Stomach (tissue), 4 donors: ENCODE results near the gene NBPF9.
"Not testable (repeated sequence)": the region's sequence is repeated elsewhere in the genome, so short reads cannot be mapped to it uniquely, and the experiment has no call there.

Experiments
- POLR2A ChIP-seq, 4 donors: fragments of 450-650 bp; IDR thresholded peaks; one replicate each; pipeline ENCODE4 v1.6.1; 2016; ENCODE audit warnings: antibody characterized with exemption in 4 of 4, control low read depth in 2 of 4, mild to moderate bottlenecking in 1 of 4, moderate library complexity in 1 of 4
- TF ChIP-seq, protein P1 (sequence below), 7 experiments: fragments of 450-650 bp in 4 of 7; fragments of 200-600 bp in 3 of 7; sonication (generic) in 3 of 7; IDR thresholded peaks; one replicate each; pipeline ENCODE4 v1.5.1; 2016 to 2019; ENCODE audit warnings: antibody characterized with exemption in 7 of 7, control low read depth in 2 of 7, mild to moderate bottlenecking in 1 of 7

DNA sequence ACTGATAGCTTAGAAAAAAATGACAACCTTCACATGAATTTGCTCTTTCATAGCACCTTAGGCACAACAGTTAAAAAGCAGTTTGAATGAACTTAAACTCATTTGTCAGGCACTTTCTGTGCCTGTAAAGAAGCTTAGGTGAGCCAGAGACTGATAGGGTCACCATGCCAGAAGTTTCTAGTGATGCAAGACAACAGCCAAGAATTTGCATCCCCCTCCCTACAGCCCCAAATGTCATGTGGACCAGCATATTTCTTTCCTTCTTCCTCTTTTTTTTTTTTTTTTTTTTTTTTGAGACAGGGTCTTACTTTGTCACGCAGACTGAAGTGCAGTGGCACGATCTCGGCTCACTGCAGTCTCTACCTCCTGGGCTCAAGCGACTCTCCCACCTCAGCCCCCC is 89.8 kb downstream of the NBPF9 start:
- TF ChIP-seq POLR2A (IDR thresholded peaks at IDR 0.05): not testable (repeated sequence)
- TF ChIP-seq, protein P1, sequence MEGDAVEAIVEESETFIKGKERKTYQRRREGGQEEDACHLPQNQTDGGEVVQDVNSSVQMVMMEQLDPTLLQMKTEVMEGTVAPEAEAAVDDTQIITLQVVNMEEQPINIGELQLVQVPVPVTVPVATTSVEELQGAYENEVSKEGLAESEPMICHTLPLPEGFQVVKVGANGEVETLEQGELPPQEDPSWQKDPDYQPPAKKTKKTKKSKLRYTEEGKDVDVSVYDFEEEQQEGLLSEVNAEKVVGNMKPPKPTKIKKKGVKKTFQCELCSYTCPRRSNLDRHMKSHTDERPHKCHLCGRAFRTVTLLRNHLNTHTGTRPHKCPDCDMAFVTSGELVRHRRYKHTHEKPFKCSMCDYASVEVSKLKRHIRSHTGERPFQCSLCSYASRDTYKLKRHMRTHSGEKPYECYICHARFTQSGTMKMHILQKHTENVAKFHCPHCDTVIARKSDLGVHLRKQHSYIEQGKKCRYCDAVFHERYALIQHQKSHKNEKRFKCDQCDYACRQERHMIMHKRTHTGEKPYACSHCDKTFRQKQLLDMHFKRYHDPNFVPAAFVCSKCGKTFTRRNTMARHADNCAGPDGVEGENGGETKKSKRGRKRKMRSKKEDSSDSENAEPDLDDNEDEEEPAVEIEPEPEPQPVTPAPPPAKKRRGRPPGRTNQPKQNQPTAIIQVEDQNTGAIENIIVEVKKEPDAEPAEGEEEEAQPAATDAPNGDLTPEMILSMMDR (IDR thresholded peaks at IDR 0.05): not testable (repeated sequence)
